ENCODE results near the gene ADGRD1. TPM values are rescaled to one million over a fixed set of nuclear protein-coding genes. Genes with fewer than 3 reads are reported as not detected.

Gene ADGRD1
- total RNA-seq, 1 donor from 2014 or later = 0.17 TPM

- no peak for DNase-seq
Observed at GRCh38 chr12:131026754-131027153, 73.0 kb downstream of the ADGRD1 start.

DNA sequence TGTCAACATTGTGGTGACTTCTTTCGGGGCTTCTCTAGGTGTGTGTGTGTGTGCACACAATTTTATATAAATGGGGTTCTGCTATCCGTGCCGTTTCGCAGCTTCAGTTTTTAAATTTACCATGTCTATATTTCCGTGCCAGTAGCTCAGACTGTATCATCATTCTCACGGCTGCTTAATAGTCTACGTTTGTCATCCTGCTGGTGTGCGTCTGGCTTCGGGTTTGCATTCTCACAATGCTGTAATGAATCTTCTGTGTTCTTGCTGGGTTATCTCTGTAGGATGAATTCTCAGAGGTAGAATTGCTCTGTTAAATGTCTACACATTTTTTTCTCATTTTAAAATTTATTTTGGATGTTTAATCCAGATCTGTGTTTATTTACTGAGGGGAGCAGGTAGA, 73.6 kb downstream of the ADGRD1 start:
- DNase-seq = no peak

GRCh38 chr12:131027876-131028586, 74.3 kb downstream of the ADGRD1 start:
- DNase-seq = no peak

GRCh38 chr12:131028587-131029338, 75.1 kb downstream of the ADGRD1 start:
- DNase-seq = no peak

- no peak for DNase-seq
Observed at GRCh38 chr12:131030472-131031328, 77.0 kb downstream of the ADGRD1 start.

DNA sequence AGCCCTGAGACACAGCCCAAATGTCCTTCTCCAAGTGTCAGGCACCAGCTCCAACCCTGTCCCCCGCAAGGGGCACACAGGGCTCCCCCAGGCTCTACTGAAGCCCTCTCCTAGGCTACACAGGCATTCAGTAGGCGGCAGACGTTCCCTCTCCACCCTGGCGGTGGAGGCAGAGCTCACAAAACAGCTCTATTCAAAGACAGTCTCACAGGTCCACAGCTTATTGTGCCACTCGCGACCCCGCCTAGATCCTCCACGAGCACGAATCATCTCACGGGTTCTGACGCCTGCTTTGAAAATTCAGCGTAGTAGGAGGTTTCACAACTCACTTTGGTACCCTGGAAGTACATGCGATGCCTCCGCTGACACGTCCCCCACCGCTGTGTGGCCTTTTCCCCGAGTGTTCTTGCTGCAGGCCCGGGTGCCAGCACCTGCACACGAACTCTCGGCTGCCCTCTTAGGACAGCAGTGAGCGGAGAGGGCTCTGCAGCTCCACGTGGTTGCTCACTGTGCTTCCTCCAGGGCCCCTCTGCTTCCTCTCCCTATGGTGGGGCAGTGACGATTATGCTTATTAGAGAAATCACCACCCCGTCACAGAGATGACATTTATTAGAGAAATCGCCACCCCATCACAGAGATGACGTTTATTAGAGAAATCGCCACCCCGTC, 78.5 kb downstream of the ADGRD1 start:
- no peak for DNase-seq

- DNase-seq = no peak
Observed at GRCh38 chr12:131033486-131033885, 79.8 kb downstream of the ADGRD1 start.

GRCh38 chr12:131033886-131034482, 80.3 kb downstream of the ADGRD1 start:
- DNase-seq = no peak

GRCh38 chr12:131034631-131035244, 81.0 kb downstream of the ADGRD1 start:
- no peak for DNase-seq

- DNase-seq = no peak
Observed at GRCh38 chr12:131035245-131035681, 81.6 kb downstream of the ADGRD1 start.

DNA sequence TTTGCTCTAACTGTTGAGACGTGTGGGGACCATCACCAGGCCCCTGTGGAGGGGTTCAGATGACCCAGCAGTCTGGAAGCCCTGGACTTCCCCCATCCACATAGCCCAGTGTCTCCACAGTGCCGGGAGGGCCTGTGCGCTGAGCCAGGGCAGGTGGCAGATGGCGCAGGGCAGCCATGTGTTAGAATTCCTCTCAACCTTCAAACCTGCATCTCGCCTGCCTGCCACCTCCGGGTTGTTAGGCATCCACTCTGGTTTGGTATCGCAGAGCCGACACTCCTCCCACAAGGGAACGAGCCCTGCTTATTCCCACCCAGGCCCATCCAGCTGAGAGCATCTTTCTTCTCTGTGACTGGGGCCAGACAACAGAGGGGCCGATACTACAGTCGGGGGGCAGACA, 84.5 kb downstream of the ADGRD1 start:
- no peak for DNase-seq

DNA sequence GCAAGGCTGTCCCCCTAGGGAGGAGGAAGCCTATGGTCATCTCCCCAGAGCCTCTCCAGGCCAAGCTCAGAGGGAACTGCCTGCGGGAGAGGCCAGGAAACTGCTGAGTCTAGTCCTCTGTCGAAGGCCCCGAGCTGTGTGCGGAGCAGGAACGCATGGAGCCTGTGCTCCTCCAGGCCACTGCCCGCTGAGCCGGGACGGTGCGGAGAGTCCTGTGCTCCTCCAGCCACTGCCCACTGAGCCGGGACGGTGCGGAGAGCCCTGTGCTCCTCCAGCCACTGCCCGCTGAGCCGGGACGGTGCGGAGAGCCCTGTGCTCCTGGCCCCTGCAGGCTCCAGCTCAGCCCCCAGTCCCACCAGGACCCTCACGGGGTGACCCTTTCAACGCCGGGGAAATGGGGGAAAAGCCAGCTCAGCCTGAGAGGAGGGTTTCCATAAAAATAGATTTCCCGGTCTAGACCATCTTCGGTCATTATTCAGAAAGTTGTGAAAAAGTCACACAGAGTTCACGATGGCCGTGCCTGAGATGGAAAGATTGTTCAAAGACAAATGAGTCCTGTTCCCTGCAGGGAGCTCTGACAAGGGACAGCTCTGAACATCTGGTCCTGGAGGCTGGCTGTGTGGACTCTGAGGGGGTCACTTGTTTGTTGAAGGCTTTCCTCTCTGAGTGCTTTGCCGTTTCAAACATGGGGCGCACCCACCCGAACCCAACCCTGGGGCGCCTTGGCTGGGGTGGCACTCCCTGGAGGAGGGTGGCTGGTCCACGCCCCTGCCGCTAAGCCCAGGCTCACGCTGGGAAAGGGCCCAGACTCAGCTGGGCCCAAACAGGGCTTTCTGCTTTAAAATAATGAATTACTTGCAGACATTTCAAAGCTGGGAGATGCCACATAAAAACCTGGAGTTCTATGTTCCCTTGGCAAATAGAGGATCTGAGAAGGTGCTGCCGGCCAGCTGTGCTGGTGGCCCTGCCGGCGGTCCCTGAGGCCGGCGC, 85.5 kb downstream of the ADGRD1 start:
- no peak for DNase-seq

DNA sequence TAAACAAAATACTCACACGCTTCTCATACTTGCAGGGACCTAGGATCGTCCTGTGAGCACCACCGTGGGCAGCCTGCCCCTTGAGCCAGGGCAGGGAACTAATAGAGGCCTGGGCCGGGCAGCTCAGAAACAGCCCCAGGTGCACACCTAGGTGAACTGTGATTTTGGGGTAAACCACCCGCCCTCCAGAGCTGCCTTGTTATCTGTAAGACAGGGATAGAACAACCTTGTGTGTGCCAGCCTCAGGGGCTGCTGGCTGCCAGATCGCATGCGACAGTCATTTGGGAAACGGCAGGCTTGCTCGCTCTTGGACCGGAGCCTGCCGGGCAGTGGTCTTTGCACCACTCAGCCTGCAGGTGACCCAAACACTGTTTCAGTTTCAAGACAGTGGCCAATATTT, 86.8 kb downstream of the ADGRD1 start:
- no peak for DNase-seq

DNA sequence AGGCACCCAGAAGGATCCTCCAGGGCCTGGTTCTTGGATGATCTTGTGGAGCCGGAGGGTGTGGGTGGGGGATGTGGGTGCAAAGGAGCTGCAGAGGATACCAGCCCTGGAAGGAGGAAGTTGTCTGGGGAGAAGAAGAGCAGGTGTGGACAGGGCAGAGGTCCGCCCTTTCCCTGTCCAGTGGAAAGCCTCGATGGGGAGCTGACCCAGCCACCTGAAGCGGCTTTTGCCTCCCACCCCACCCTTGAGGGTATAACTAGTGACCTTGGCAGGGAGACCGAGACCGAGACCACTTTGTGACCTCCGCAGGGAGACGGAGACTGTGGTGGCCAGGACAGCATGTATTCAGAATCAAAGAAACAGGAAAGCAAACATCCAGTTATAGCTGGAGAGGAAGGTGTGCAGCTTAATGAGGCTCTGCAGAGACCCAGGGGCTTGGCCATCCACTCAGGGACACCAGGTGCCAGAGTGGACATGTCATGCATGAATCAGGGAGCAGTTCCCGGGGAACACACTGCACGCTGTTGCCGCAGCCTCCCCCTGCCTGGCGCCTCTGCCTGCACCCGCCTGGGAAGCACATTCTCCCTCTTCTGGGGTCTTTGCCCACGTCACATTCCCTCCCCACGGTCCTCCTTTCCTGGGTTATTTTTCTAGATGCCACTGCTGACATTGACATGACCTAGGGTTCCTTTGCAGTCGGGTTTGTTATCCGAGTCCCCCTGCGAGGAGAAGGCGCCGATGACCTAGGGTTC, 87.7 kb downstream of the ADGRD1 start:
- DNase-seq = no peak

DNA sequence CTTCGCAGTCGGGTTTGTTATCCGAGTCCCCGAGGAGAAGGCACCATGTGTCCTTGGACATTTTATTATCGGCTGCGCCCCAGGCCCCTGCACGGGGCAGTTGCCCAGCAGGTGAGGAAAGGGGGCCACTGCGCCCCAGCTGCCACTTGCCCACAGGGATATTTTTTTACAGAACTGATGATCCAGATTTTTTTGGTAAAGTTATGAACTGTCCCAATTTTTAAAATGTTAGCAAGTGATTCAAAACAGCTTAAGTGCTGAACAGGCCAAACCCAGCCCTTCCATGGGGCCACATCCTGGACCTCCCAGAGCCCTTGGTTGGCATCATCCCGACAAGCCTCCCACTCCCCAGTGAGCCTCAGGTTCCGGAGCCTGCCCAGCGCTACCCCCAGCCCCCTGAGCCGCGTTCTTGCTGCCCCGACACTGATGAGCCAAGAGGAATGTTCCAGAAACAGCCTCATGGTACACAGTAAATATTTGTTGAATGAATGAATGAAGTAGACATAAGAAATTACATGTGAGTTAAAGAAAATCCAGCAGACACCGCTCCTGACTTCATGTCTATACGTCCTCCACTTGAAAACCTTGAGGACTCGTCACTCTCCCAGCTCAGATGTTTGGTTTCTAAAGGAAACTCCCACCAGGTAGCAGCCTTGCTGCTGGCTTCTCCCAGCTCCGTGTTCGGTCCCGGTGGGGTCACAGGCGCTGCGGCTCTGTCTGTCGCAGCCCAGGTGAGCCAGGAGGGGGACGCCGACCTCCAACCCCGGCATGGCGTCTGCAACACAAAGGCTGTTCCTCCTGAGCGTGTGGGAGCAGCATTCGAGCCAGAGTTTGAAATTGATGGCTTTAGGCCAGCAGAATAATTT, 88.5 kb downstream of the ADGRD1 start:
- DNase-seq = no peak

GRCh38 chr12:131042834-131043245, 89.1 kb downstream of the ADGRD1 start:
- DNase-seq = no peak

DNA sequence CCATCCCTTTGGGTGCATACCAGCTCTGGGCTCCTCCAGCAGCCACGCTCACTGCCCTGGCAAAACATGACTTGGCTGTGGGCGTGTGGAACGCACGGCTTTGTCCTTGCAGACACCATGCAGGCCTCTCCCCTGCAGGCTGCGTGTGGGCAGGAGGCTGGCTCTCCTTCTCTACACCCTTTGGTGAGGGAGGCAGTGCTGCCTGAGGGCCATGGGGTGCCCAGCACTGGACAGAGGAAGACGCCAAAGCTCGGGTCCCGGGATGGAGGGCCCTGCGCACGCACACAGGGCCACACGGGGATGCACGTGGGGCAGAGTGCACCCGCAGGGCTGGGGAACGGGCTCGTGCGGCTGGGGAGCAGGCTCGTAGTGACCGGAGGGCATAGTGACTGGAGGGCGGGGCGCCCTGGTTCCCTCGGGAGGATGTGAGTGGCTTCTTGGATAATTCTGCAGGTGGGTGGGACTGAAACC, 89.7 kb downstream of the ADGRD1 start:
- no peak for DNase-seq

GRCh38 chr12:131044136-131044535, 90.4 kb downstream of the ADGRD1 start:
- DNase-seq = no peak
